Neural cell (in vitro differentiated cells): ENCODE results near the gene SLC25A22. TPM values are rescaled to one million over a fixed set of nuclear protein-coding genes. Genes with fewer than 3 reads are reported as not detected.

Experiments used
- H2AFZ ChIP-seq: fragments of 200-600, 300-800 bp; sonication (generic), shearing (Covaris generic); 2 replicates; pipeline ENCODE4 v1.6.0; 2014; ENCODE audit warnings: low read depth, mild to moderate bottlenecking, antibody characterized with exemption, low read length, moderate library complexity
- H3F3A ChIP-seq: fragments of 200-600 bp; shearing (Covaris generic); 2 replicates; pipeline ENCODE4 v1.6.1; 2016; ENCODE audit warnings: mild to moderate bottlenecking, moderate library complexity, mixed read lengths, antibody characterized with exemption, low read length; ENCODE audit not compliant: insufficient read depth, poor library complexity, severe bottlenecking
- H3K27ac ChIP-seq: fragments of 200-600, 300-800 bp; sonication (generic), shearing (Covaris generic); 2 replicates; pipeline ENCODE4 v1.5.1; 2014; ENCODE audit warnings: mild to moderate bottlenecking, low read length, moderate library complexity
- H3K27me3 ChIP-seq: fragments of 300-800, 200-600 bp; sonication (generic), shearing (Covaris generic); 2 replicates; pipeline ENCODE4 v1.6.0; 2014; ENCODE audit warnings: mild to moderate bottlenecking, low read depth, low read length, moderate library complexity; ENCODE audit not compliant: insufficient read depth
- H3K36me3 ChIP-seq: fragments of 300-800, 200-600 bp; sonication (generic), shearing (Covaris generic); 2 replicates; pipeline ENCODE4 v1.5.1; 2014; ENCODE audit warnings: mild to moderate bottlenecking, antibody characterized with exemption, low read length, moderate library complexity; ENCODE audit not compliant: insufficient read depth
- H3K4me2 ChIP-seq: fragments of 300-800, 200-600 bp; sonication (generic), shearing (Covaris generic); 2 replicates; pipeline ENCODE4 v1.6.0; 2014; ENCODE audit warnings: mild to moderate bottlenecking, low read length
- H3K4me3 ChIP-seq: fragments of 300-800, 200-600 bp; sonication (generic), shearing (Covaris generic); 2 replicates; pipeline ENCODE4 v1.5.1; 2014; ENCODE audit warnings: mild to moderate bottlenecking, low read length, moderate library complexity
- H3K79me2 ChIP-seq: fragments of 200-600 bp; shearing (Covaris generic); replicated peaks from 2 replicates; pipeline ENCODE4 v1.6.0; 2014; ENCODE audit warnings: mild to moderate bottlenecking, low read length, moderate library complexity; ENCODE audit not compliant: insufficient read depth
- H3K9ac ChIP-seq: fragments of 300-800, 200-600 bp; sonication (generic), shearing (Covaris generic); 2 replicates; pipeline ENCODE4 v1.6.1; 2016; ENCODE audit warnings: mild to moderate bottlenecking, low read length, mixed read lengths
- H3K9me2 ChIP-seq: fragments of 200-600 bp; shearing (Covaris generic); 2 replicates; pipeline ENCODE4 v1.6.1; 2016; ENCODE audit warnings: mild to moderate bottlenecking, low read length, mixed read lengths; ENCODE audit not compliant: insufficient read depth
- H3K9me3 ChIP-seq: fragments of 200-600, 300-800 bp; sonication (generic), shearing (Covaris generic); 2 replicates; pipeline ENCODE4 v1.6.1; 2016; ENCODE audit warnings: mild to moderate bottlenecking, mixed run types, low read length, moderate library complexity, mixed read lengths
- H4K20me1 ChIP-seq: fragments of 200-600 bp; shearing (Covaris generic); 2 replicates; pipeline ENCODE4 v1.6.1; 2016; ENCODE audit warnings: mild to moderate bottlenecking, mixed run types; ENCODE audit not compliant: insufficient read depth
- EP300 ChIP-seq: fragments of 450-650 bp; conservative IDR thresholded peaks from 2 replicates; pipeline ENCODE4 v1.6.1; 2014; ENCODE audit warnings: antibody characterized with exemption, mild to moderate bottlenecking, moderate library complexity; ENCODE audit not compliant: poor library complexity, severe bottlenecking
- EZH2 ChIP-seq: fragments of 200-600, 300-800 bp; shearing (Covaris generic), sonication (generic); IDR thresholded peaks from 2 replicates; pipeline ENCODE4 v1.6.1; 2014; ENCODE audit warnings: antibody characterized with exemption, low read length, borderline replicate concordance, mild to moderate bottlenecking; ENCODE audit not compliant: insufficient read depth, poor library complexity, severe bottlenecking
- MXI1 ChIP-seq: fragments of 450-650 bp; conservative IDR thresholded peaks from 2 replicates; pipeline ENCODE4 v1.6.1; 2014; ENCODE audit warnings: antibody characterized with exemption, mild to moderate bottlenecking; ENCODE audit not compliant: poor library complexity, severe bottlenecking
- POLR2AphosphoS5 ChIP-seq: IDR thresholded peaks from 2 replicates; pipeline ENCODE4 v1.6.1; 2012
- RAD21 ChIP-seq: fragments of 450-650 bp; conservative IDR thresholded peaks from 2 replicates; pipeline ENCODE4 v1.6.1; 2014; ENCODE audit warnings: antibody characterized with exemption, mild to moderate bottlenecking, moderate library complexity
- SMC3 ChIP-seq: fragments of 450-650 bp; conservative IDR thresholded peaks from 2 replicates; pipeline ENCODE4 v1.6.1; 2014; ENCODE audit warnings: antibody characterized with exemption, mild to moderate bottlenecking, moderate library complexity; ENCODE audit not compliant: poor library complexity
- TAF1 ChIP-seq: IDR thresholded peaks from 2 replicates; pipeline ENCODE4 v1.6.1; 2012; ENCODE audit warnings: low read depth
- polyA plus RNA-seq: library from polyadenylated mRNA; depleted of rRNA; stranded (reverse); fragments of >200 nt; gene quantifications from 2 replicates; pipeline ENCODE4 v1.2.3, GENCODE V29; 2014
- TF ChIP-seq, protein P1 (sequence below): fragments of 450-650 bp; IDR thresholded peaks from 2 replicates; pipeline ENCODE4 v1.5.1; 2014; ENCODE audit warnings: antibody characterized with exemption, mild to moderate bottlenecking, moderate library complexity; ENCODE audit not compliant: poor library complexity, severe bottlenecking
- TF ChIP-seq, protein P2 (sequence below): IDR thresholded peaks from 2 replicates; pipeline ENCODE4 v1.6.1; 2012; ENCODE audit warnings: borderline replicate concordance

Gene SLC25A22
- polyA plus RNA-seq, 1 donor from 2014 or later, result 40.9 TPM

DNA sequence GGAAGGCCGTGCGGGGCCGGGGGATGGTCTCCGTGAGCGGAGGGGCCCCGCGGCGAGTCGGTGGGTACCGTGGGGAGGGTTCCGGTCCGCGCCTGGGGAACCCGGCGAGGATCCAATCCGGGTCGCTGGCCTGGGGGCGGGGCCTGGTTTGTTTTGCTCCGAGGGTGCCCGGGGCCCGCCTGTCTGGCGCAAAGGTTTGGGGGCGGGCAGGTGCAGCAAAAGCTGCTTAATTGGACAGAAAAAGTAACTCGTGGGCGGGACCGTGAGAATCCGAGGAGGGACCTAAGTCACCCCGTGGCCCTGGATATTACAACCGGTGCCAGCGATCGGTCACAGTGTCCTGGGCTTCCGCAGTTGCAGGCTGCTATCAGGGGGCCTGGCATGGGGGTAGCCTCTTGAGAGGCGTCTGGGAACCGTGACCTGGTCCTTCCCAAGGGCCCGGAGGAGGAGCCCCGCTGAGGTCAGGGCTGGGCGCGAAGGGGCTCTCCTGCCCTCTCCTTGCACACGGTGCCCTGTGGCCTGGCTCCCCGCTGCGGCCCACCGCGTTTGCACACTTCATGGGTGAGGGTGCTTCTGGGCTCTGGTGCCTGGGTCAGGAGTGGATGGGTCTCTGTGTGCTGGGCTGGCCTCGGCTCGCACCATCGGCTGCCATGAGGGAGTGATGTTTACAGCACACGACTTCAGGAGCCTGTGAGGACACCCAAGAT is 22.0 kb upstream of the SLC25A22 start:
- Histone ChIP-seq H4K20me1 (no peaks in the 10 kb centered on the region), H3F3A (no peaks in the 10 kb centered on the region), H3K36me3 (no peaks in the 10 kb centered on the region), H3K9me2 (no peaks in the 10 kb centered on the region), H3K4me2 (peak overlapping the region; percentile 89), H3K27me3 (no peaks in the 10 kb centered on the region), H3K9ac (peak overlapping the region; percentile 69), H2AFZ (no peak overlapping the region), H3K27ac (no peak overlapping the region), H3K4me3 (peak overlapping the region; percentile 81), H3K9me3 (no peaks in the 10 kb centered on the region), H3K79me2 (peaks cover 3% of the 10 kb centered on the region)
- TF ChIP-seq MXI1 (no peak), POLR2AphosphoS5 (no peak), SMC3 (no peak), RAD21 (no peak), TAF1 (no peak), EZH2 (no peak), EP300 (no peak)
- TF ChIP-seq, protein P1, sequence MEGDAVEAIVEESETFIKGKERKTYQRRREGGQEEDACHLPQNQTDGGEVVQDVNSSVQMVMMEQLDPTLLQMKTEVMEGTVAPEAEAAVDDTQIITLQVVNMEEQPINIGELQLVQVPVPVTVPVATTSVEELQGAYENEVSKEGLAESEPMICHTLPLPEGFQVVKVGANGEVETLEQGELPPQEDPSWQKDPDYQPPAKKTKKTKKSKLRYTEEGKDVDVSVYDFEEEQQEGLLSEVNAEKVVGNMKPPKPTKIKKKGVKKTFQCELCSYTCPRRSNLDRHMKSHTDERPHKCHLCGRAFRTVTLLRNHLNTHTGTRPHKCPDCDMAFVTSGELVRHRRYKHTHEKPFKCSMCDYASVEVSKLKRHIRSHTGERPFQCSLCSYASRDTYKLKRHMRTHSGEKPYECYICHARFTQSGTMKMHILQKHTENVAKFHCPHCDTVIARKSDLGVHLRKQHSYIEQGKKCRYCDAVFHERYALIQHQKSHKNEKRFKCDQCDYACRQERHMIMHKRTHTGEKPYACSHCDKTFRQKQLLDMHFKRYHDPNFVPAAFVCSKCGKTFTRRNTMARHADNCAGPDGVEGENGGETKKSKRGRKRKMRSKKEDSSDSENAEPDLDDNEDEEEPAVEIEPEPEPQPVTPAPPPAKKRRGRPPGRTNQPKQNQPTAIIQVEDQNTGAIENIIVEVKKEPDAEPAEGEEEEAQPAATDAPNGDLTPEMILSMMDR, result no peak
- TF ChIP-seq, protein P2, sequence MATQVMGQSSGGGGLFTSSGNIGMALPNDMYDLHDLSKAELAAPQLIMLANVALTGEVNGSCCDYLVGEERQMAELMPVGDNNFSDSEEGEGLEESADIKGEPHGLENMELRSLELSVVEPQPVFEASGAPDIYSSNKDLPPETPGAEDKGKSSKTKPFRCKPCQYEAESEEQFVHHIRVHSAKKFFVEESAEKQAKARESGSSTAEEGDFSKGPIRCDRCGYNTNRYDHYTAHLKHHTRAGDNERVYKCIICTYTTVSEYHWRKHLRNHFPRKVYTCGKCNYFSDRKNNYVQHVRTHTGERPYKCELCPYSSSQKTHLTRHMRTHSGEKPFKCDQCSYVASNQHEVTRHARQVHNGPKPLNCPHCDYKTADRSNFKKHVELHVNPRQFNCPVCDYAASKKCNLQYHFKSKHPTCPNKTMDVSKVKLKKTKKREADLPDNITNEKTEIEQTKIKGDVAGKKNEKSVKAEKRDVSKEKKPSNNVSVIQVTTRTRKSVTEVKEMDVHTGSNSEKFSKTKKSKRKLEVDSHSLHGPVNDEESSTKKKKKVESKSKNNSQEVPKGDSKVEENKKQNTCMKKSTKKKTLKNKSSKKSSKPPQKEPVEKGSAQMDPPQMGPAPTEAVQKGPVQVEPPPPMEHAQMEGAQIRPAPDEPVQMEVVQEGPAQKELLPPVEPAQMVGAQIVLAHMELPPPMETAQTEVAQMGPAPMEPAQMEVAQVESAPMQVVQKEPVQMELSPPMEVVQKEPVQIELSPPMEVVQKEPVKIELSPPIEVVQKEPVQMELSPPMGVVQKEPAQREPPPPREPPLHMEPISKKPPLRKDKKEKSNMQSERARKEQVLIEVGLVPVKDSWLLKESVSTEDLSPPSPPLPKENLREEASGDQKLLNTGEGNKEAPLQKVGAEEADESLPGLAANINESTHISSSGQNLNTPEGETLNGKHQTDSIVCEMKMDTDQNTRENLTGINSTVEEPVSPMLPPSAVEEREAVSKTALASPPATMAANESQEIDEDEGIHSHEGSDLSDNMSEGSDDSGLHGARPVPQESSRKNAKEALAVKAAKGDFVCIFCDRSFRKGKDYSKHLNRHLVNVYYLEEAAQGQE, result no peak

DNA sequence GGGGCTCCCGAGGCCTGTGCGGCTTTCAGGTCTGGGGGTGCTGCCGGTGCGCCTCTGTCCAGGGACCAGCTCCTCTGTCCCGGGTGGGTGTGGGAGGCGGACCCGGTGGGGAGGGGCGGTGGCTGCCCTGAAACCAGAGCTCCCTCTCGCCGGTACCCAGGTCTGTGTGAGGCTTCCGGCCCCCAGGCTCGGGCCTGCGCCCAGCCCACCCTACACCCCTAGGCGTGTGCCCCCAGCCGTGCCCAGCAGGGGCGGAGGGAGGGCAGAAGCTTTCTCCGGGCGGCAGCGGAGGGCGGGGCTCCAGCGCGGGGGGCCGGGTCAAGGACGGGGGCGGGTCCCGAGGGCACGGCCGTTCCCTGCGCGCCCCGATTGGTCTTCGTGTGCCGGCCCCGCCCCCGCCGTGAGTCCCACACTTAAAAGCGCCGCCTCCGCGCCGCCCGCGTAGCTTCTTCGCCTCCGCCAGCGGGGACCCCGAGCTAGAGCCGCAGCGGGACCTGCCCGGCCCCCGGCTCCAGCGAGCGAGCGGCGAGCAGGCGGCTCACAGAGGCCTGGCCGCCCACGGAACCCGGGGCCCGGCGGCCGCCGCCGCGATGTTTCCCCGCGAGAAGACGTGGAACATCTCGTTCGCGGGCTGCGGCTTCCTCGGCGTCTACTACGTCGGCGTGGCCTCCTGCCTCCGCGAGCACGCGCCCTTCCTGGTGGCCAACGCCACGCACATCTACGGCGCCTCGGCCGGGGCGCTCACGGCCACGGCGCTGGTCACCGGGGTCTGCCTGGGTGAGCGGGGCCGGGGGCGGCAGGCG is 21.2 kb upstream of the SLC25A22 start:
- Histone ChIP-seq H3F3A (no peaks in the 10 kb centered on the region), H3K27me3 (no peaks in the 10 kb centered on the region), H3K9me2 (no peaks in the 10 kb centered on the region), H4K20me1 (no peaks in the 10 kb centered on the region), H3K79me2 (peaks cover 3% of the 10 kb centered on the region), H3K36me3 (no peaks in the 10 kb centered on the region), H2AFZ (peak overlapping the region; percentile 85), H3K4me2 (peak overlapping the region; percentile 25), H3K9ac (peak overlapping the region; percentile 69), H3K27ac (peak overlapping the region; percentile 45), H3K9me3 (no peaks in the 10 kb centered on the region), H3K4me3 (peak overlapping the region; percentile 81)
- TF ChIP-seq TAF1 (no peak), MXI1 (peak; percentile 91), SMC3 (no peak), RAD21 (peak; percentile 27), POLR2AphosphoS5 (peak; percentile 66), EZH2 (no peak), EP300 (peak; percentile 23)
- TF ChIP-seq, protein P1, result no peak
- TF ChIP-seq, protein P2, result peak; percentile 17
